Esophagus squamous epithelium (tissue), 5 donors: ENCODE results near the gene RAB6B. TPM values are rescaled to one million over a fixed set of nuclear protein-coding genes. Genes with fewer than 3 reads are reported as not detected.
A peak's percentile ranks its signal among the peaks of the same experiment; 100 is the strongest.

Source experiments
- DNase-seq: peaks from one replicate; lab custom pipeline; 2025; lab: John Stamatoyannopoulos, UW
- H3K27ac ChIP-seq, 4 donors: fragments of 200-600 bp; sonication (generic); one replicate each; pipeline ENCODE4 v1.5.1; 2016 to 2019; ENCODE audit warnings: mild to moderate bottlenecking in 1 of 4
- H3K27me3 ChIP-seq, 4 donors: fragments of 200-600 bp; sonication (generic); 1 replicate in 3 of 4; 2 replicates in 1 of 4; pipeline versions ENCODE4 v1.5.1 to v1.6.0; 2017 to 2021; ENCODE audit warnings: antibody characterized with exemption in 1 of 4
- H3K36me3 ChIP-seq, 3 donors: fragments of 200-600 bp; sonication (generic); one replicate each; pipeline ENCODE4 v1.5.1; 2016 to 2019
- H3K4me1 ChIP-seq, 3 donors: fragments of 200-600 bp; sonication (generic); one replicate each; pipeline ENCODE4 v1.5.1; 2017 to 2019
- H3K4me3 ChIP-seq, 4 donors: fragments of 200-600 bp; sonication (generic); 1 replicate in 3 of 4; 2 replicates in 1 of 4; pipeline ENCODE4 v1.5.1; 2016 to 2019; ENCODE audit warnings: mild to moderate bottlenecking in 2 of 4, moderate library complexity in 1 of 4
- H3K9me3 ChIP-seq, 3 donors: fragments of 200-600 bp; sonication (generic); one replicate each; pipeline ENCODE4 v1.5.1; 2016 to 2019
- CTCF ChIP-seq, 6 experiments: fragments of 450-650 bp in 4 of 6; fragments of 200-600 bp in 2 of 6; sonication (generic) in 2 of 6; IDR thresholded peaks; one replicate each; pipeline ENCODE4 v1.5.1; 2016 to 2019; ENCODE audit warnings: antibody characterized with exemption in 6 of 6, mild to moderate bottlenecking in 4 of 6, moderate library complexity in 4 of 6
- POLR2A ChIP-seq, 4 donors: fragments of 450-650 bp; IDR thresholded peaks; one replicate each; pipeline ENCODE4 v1.6.1; 2017; ENCODE audit warnings: antibody characterized with exemption in 4 of 4, mild to moderate bottlenecking in 4 of 4, moderate library complexity in 3 of 4
- WGBS, 2 donors: methylation state at CpG; one replicate each; pipeline ENCODE4 v1.1.5; 2018; 5-methylcytosine and 5-hydroxymethylcytosine counted together
- intact Hi-C: fragments of 100-400 bp; cut with DNase I; formaldehyde crosslinking; loops from one replicate; pipeline ENCODE4 v1.15.0; 2022
- total RNA-seq, 4 donors: library from RNA; depleted of rRNA; stranded (reverse); fragments of >200 nt; gene quantifications; one replicate each; pipeline ENCODE4 v1.1.0, GENCODE V29; 2016
- donor health status: DM: yes; HTN: yes; CAD: no.

Gene RAB6B
- total RNA-seq, 4 donors from 2014 or later: 0.09 to 1.7 (median 0.68) TPM

GRCh38 chr3:133820129-133820528, 75.6 kb downstream of the RAB6B start:
- 39 to 52% methylated on average over 4 of the region's 4 CpGs for WGBS, 2 donors
- Histone ChIP-seq H3K27ac (peak overlapping the region in 3 of 4 donors; percentile 16 to 45 (median 20)), H3K36me3 (peaks cover 13 to 92% (median 18%) of the 10 kb centered on the region in 3 donors), H3K9me3 (no peaks in the 10 kb centered on the region), H3K27me3 (no peaks in the 10 kb centered on the region), H3K4me1 (peaks cover 0 to 35% (median 19%) of the 10 kb centered on the region in 3 donors), H3K4me3 (no peak overlapping the region)
- DNase-seq: no peak
- TF ChIP-seq POLR2A (IDR thresholded peaks at IDR 0.05) (no peak), CTCF (IDR thresholded peaks at IDR 0.05) (peak in 1 of 6 experiments; percentile 7)
- intact Hi-C loops: loop anchor here (5.0 to 10.0 kb wide), 2 partner anchors 107 to 155 kb away; partner anchors contain the start of gene TOPBP1

GRCh38 chr3:133815386-133815785, 80.3 kb downstream of the RAB6B start:
- no peak for DNase-seq
- H3K4me3 ChIP-seq: no peak overlapping the region
- H3K27ac ChIP-seq: no peak overlapping the region
- intact Hi-C loops: no loop called here
- no peaks in the 10 kb centered on the region for H3K27me3 ChIP-seq
- WGBS, 2 donors: 61 to 77% methylated on average over 2 of the region's 2 CpGs
- H3K9me3 ChIP-seq: no peaks in the 10 kb centered on the region
- TF ChIP-seq POLR2A (IDR thresholded peaks at IDR 0.05) (no peak), CTCF (IDR thresholded peaks at IDR 0.05) (no peak)
- H3K4me1 ChIP-seq: peaks cover 0 to 20% (median 9%) of the 10 kb centered on the region in 3 donors
- H3K36me3 ChIP-seq: peaks cover under 1 to 92% (median 14%) of the 10 kb centered on the region in 3 donors

- WGBS, 2 donors: 86 to 90% methylated on average over 1 of the region's 1 CpG
- H3K36me3 ChIP-seq: peaks cover 0 to 100% (median 14%) of the 10 kb centered on the region in 3 donors
- no peak for DNase-seq
- no peak overlapping the region for H3K27ac ChIP-seq
- H3K4me1 ChIP-seq: peaks cover 0 to 3% (median 0%) of the 10 kb centered on the region in 3 donors
- TF ChIP-seq POLR2A (IDR thresholded peaks at IDR 0.05) (no peak), CTCF (IDR thresholded peaks at IDR 0.05) (no peak)
- H3K9me3 ChIP-seq: no peaks in the 10 kb centered on the region
- intact Hi-C loops: no loop called here
- no peak overlapping the region for H3K4me3 ChIP-seq
- H3K27me3 ChIP-seq: no peaks in the 10 kb centered on the region
These were observed 82.8 kb downstream of the RAB6B start for GRCh38 chr3:133812872-133813271.

- peak; percentile 64 for DNase-seq
- TF ChIP-seq CTCF (IDR thresholded peaks at IDR 0.05) (peak in 1 of 6 experiments; percentile 30), POLR2A (IDR thresholded peaks at IDR 0.05) (peak in 2 of 4 donors; percentile 43 to 72)
- no peaks in the 10 kb centered on the region for H3K27me3 ChIP-seq
- peak within 1 kb of the TSS; percentile 78 to 87 (median 82) for H3K27ac ChIP-seq
- H3K4me1 ChIP-seq: peaks cover 10 to 28% (median 16%) of the 10 kb centered on the region in 3 donors
- intact Hi-C loops: no loop called here
- peak within 1 kb of the TSS; percentile 86 to 99 (median 90) for H3K4me3 ChIP-seq
- 0 to 1% methylated on average over 10 to 20 of the region's 53 CpGs for WGBS, 2 donors
- no peaks in the 10 kb centered on the region for H3K9me3 ChIP-seq
- H3K36me3 ChIP-seq: peaks cover 0 to 36% (median under 1%) of the 10 kb centered on the region in 3 donors
These were observed 89.8 kb downstream of the RAB6B start, which contains the start of gene SRPRB for GRCh38 chr3:133805702-133806475. Gene SRPRB (plus strand): TSS chr3:133805815. CDS start chr3:133805849, 34 bp downstream.

- TF ChIP-seq POLR2A (IDR thresholded peaks at IDR 0.05) (no peak), CTCF (IDR thresholded peaks at IDR 0.05) (no peak)
- Histone ChIP-seq H3K27me3 (no peaks in the 10 kb centered on the region), H3K36me3 (peaks cover 0 to 30% (median 0%) of the 10 kb centered on the region in 3 donors), H3K4me3 (peak overlapping the region; percentile 86 to 99 (median 90)), H3K9me3 (no peaks in the 10 kb centered on the region), H3K4me1 (peaks cover 10 to 28% (median 16%) of the 10 kb centered on the region in 3 donors), H3K27ac (peak overlapping the region in 3 of 4 donors; percentile 78 to 87 (median 84))
- no peak for DNase-seq
- 4 to 13% methylated on average over 13 of the region's 15 CpGs for WGBS, 2 donors
- intact Hi-C loops: no loop called here
These were observed 90.3 kb downstream of the RAB6B start for GRCh38 chr3:133805384-133805701.
